ENCODE data around the gene PNPLA1.

Gene PNPLA1

DNA sequence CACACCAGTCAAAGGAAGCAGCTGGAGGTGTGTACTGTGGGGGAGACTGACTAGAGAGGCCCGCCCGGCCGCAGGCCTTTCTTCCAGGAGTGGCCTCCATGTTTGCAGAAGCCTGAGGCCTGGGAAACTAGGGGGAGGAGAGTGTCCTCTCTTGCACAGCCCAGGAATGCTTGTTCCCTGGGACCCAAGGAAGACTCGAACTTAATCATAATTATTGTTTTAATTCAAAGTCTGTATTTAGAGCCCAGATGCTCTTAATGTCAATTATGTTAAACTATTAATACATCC, 43.7 kb downstream of the PNPLA1 start:
- H3K4me2 ChIP-seq (ENCODE audit: low read depth, low read length), result no peak overlapping the region
- no peak overlapping the region for H3K4me3 ChIP-seq (ENCODE audit: low read length)
- no peaks in the 10 kb centered on the region for H3K36me3 ChIP-seq (replicated peaks; ENCODE audit: insufficient read depth, low read length)
- DNase-seq, result no peak
- H2AFZ ChIP-seq (ENCODE audit: low read length), result no peak overlapping the region
- no peak overlapping the region for H3K27ac ChIP-seq (ENCODE audit: low read length)
- no peaks in the 10 kb centered on the region for H3K27me3 ChIP-seq (replicated peaks; ENCODE audit: insufficient read depth, low read length)
- H3K9me2 ChIP-seq (replicated peaks; ENCODE audit: insufficient read depth, low read length), result no peaks in the 10 kb centered on the region
- no peak overlapping the region for H3K9ac ChIP-seq (ENCODE audit: low read length)
- no peaks in the 10 kb centered on the region for H3K79me2 ChIP-seq (ENCODE audit: low read length)
- no peaks in the 10 kb centered on the region for H3K4me1 ChIP-seq (ENCODE audit: low read length)
- no peaks in the 10 kb centered on the region for H3K9me3 ChIP-seq (replicated peaks; ENCODE audit: insufficient read depth, low read length)
- H4K20me1 ChIP-seq (ENCODE audit: insufficient read depth, low read length), result no peaks in the 10 kb centered on the region
- H3F3A ChIP-seq (ENCODE audit: insufficient read depth, low read length), result no peaks in the 10 kb centered on the region
- no peak for TF ChIP-seq EZH2 (optimal IDR thresholded peaks at IDR 0.05; ENCODE audit: low read depth, low read length)
- TF ChIP-seq CTCF (IDR thresholded peaks at IDR 0.05; ENCODE audit: low read length), result no peak
- no peak for TF ChIP-seq EZH2phosphoT487 (IDR thresholded peaks at IDR 0.05; ENCODE audit: low read length)

GRCh38 chr6:36314221-36315014, 44.6 kb downstream of the PNPLA1 start:
- no peaks in the 10 kb centered on the region for H3K36me3 ChIP-seq (replicated peaks; ENCODE audit: insufficient read depth, low read length)
- H2AFZ ChIP-seq (ENCODE audit: low read length), result no peak overlapping the region
- no peaks in the 10 kb centered on the region for H4K20me1 ChIP-seq (ENCODE audit: insufficient read depth, low read length)
- no peak overlapping the region for H3K9ac ChIP-seq (ENCODE audit: low read length)
- no peak for DNase-seq
- no peaks in the 10 kb centered on the region for H3K79me2 ChIP-seq (ENCODE audit: low read length)
- no peaks in the 10 kb centered on the region for H3K27me3 ChIP-seq (replicated peaks; ENCODE audit: insufficient read depth, low read length)
- H3F3A ChIP-seq (ENCODE audit: insufficient read depth, low read length), result no peaks in the 10 kb centered on the region
- peaks cover 5% of the 10 kb centered on the region for H3K4me1 ChIP-seq (ENCODE audit: low read length)
- H3K27ac ChIP-seq (ENCODE audit: low read length), result no peak overlapping the region
- no peak overlapping the region for H3K4me3 ChIP-seq (ENCODE audit: low read length)
- H3K4me2 ChIP-seq (ENCODE audit: low read depth, low read length), result no peak overlapping the region
- no peak for TF ChIP-seq EZH2phosphoT487 (IDR thresholded peaks at IDR 0.05; ENCODE audit: low read length)
- TF ChIP-seq EZH2 (optimal IDR thresholded peaks at IDR 0.05; ENCODE audit: low read depth, low read length), result no peak
- TF ChIP-seq CTCF (IDR thresholded peaks at IDR 0.05; ENCODE audit: low read length), result no peak
- no peaks in the 10 kb centered on the region for H3K9me2 ChIP-seq (replicated peaks; ENCODE audit: insufficient read depth, low read length)
- H3K9me3 ChIP-seq (replicated peaks; ENCODE audit: insufficient read depth, low read length), result no peaks in the 10 kb centered on the region

DNA sequence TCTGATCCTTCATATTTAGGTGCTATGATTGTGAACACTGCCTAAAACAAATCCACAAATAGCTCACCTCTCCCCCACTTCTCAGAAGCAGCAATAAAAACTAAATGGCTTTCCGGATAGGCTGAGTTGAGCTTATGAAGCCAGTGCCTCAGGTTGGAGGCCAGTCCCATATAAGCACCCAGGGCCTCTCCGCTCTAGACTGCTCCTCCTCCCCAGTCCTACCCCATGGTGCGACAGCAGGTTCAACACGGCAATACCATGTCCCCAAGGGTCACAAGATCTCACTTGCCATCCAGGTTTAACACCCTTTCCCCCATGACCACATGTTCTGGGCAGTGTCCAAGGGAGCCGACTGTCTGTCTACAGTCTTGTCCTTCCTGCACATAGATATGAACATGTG, 46.1 kb downstream of the PNPLA1 start:
- Histone ChIP-seq H3K4me2 (ENCODE audit: low read depth, low read length) (no peak overlapping the region), H3K4me3 (ENCODE audit: low read length) (no peak overlapping the region), H3K27me3 (replicated peaks; ENCODE audit: insufficient read depth, low read length) (no peaks in the 10 kb centered on the region), H3K9ac (ENCODE audit: low read length) (no peak overlapping the region), H3K79me2 (ENCODE audit: low read length) (no peaks in the 10 kb centered on the region), H3K4me1 (ENCODE audit: low read length) (peaks cover 5% of the 10 kb centered on the region), H3K9me3 (replicated peaks; ENCODE audit: insufficient read depth, low read length) (no peaks in the 10 kb centered on the region), H3K9me2 (replicated peaks; ENCODE audit: insufficient read depth, low read length) (no peaks in the 10 kb centered on the region), H3K27ac (ENCODE audit: low read length) (no peak overlapping the region), H4K20me1 (ENCODE audit: insufficient read depth, low read length) (no peaks in the 10 kb centered on the region), H2AFZ (ENCODE audit: low read length) (no peak overlapping the region), H3F3A (ENCODE audit: insufficient read depth, low read length) (no peaks in the 10 kb centered on the region), H3K36me3 (replicated peaks; ENCODE audit: insufficient read depth, low read length) (no peaks in the 10 kb centered on the region)
- TF ChIP-seq EZH2 (optimal IDR thresholded peaks at IDR 0.05; ENCODE audit: low read depth, low read length), result no peak
- no peak for TF ChIP-seq CTCF (IDR thresholded peaks at IDR 0.05; ENCODE audit: low read length)
- TF ChIP-seq EZH2phosphoT487 (IDR thresholded peaks at IDR 0.05; ENCODE audit: low read length), result no peak
- no peak for DNase-seq
